GM23248 (cell line): Measurements from ENCODE around the gene ARFGAP2.

Experiments
- EZH2 ChIP-seq: fragments of 200-600 bp; sonication (generic); IDR thresholded peaks from 2 replicates; pipeline ENCODE4 v1.6.1; 2018; ENCODE audit warnings: antibody characterized with exemption, mild to moderate bottlenecking; ENCODE audit not compliant: insufficient read depth, poor library complexity, severe bottlenecking
- EZH2phosphoT487 ChIP-seq: fragments of 200-600 bp; sonication (generic); IDR thresholded peaks from 2 replicates; pipeline ENCODE4 v1.6.1; 2018; ENCODE audit warnings: antibody characterized with exemption, moderate library complexity, mild to moderate bottlenecking, low read depth; ENCODE audit not compliant: insufficient read depth

- TF ChIP-seq EZH2 (no peak), EZH2phosphoT487 (no peak)
Observed at GRCh38 chr11:47158242-47158641, 18.4 kb downstream of the ARFGAP2 start.
